Tibial nerve (tissue), 3 donors: Measurements from ENCODE around the gene STIL.

Experiments
- POLR2A ChIP-seq, 2 donors: fragments of 450-650 bp; IDR thresholded peaks; one replicate each; pipeline ENCODE4 v1.6.1; 2017; ENCODE audit warnings: antibody characterized with exemption in 2 of 2, mild to moderate bottlenecking in 2 of 2, moderate library complexity in 2 of 2
- TF ChIP-seq, protein P1 (sequence below), 5 experiments: fragments of 200-600 bp in 3 of 5; fragments of 450-650 bp in 2 of 5; sonication (generic) in 3 of 5; IDR thresholded peaks; one replicate each; pipeline ENCODE4 v1.5.1; 2016 to 2019; ENCODE audit warnings: antibody characterized with exemption in 5 of 5, mild to moderate bottlenecking in 3 of 5, moderate library complexity in 2 of 5

DNA sequence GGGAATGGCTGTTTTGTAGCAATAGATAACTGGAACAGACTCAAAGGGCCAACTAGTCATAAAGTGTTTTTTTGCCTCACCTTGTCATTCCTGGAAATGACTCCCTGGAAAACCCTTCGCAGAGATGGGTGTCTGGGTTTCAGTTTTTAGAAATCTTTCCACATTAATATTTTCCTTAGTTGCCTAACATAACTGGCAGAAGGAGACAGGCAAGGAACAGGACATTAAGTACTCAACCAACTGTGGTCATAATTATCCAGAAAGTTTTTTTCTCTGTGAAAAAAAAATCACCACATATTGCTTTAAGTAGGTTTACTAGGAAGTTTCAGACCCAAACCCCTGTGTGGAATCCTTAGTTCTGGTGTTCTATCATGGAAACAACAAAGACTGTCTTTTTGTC is 16.3 kb upstream of the STIL start:
- TF ChIP-seq, protein P1, sequence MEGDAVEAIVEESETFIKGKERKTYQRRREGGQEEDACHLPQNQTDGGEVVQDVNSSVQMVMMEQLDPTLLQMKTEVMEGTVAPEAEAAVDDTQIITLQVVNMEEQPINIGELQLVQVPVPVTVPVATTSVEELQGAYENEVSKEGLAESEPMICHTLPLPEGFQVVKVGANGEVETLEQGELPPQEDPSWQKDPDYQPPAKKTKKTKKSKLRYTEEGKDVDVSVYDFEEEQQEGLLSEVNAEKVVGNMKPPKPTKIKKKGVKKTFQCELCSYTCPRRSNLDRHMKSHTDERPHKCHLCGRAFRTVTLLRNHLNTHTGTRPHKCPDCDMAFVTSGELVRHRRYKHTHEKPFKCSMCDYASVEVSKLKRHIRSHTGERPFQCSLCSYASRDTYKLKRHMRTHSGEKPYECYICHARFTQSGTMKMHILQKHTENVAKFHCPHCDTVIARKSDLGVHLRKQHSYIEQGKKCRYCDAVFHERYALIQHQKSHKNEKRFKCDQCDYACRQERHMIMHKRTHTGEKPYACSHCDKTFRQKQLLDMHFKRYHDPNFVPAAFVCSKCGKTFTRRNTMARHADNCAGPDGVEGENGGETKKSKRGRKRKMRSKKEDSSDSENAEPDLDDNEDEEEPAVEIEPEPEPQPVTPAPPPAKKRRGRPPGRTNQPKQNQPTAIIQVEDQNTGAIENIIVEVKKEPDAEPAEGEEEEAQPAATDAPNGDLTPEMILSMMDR (IDR thresholded peaks at IDR 0.05) = no peak
- TF ChIP-seq POLR2A (IDR thresholded peaks at IDR 0.05) = no peak
